Kidney (tissue), 14 donors: Measurements from ENCODE around the gene PRPF4. TPM values are rescaled to one million over a fixed set of nuclear protein-coding genes. Genes with fewer than 3 reads are reported as not detected.

Source experiments
- DNase-seq, 5 donors: peaks; one replicate each; pipeline ENCODE4 v3.0.0-alpha.2; 2013 to 2020
- FAIRE-seq: peaks from 2 replicates; lab custom pipeline; 2012; peaks lifted over from hg19 to GRCh38; lab: Jason Lieb, UNC
- H3K27ac ChIP-seq, 2 donors: one replicate each; pipeline ENCODE4 v1.7.0; 2013; ENCODE audit warnings: low read depth in 2 of 2, low read length in 2 of 2, inconsistent platforms in 1 of 2
- H3K27me3 ChIP-seq: one replicate; pipeline ENCODE4 v1.7.1; 2013; ENCODE audit warnings: low read length, inconsistent platforms; ENCODE audit not compliant: control insufficient read depth, insufficient read depth
- H3K36me3 ChIP-seq, 3 donors: one replicate each; pipeline versions ENCODE4 v1.7.0 to v1.7.1; 2013; ENCODE audit warnings: low read length in 3 of 3, control low read depth in 1 of 3, inconsistent platforms in 1 of 3; ENCODE audit not compliant: insufficient read depth in 3 of 3, control insufficient read depth in 2 of 3
- H3K4me1 ChIP-seq, 3 donors: one replicate each; pipeline versions ENCODE4 v1.7.0 to v1.7.1; 2013; ENCODE audit warnings: low read length in 3 of 3, inconsistent platforms in 1 of 3, low read depth in 1 of 3; ENCODE audit not compliant: control insufficient read depth in 2 of 3, insufficient read depth in 2 of 3
- H3K4me3 ChIP-seq, 3 donors: one replicate each; pipeline versions ENCODE4 v1.7.0 to v1.8.1; 2013; ENCODE audit warnings: low read length in 3 of 3, control low read depth in 1 of 3, inconsistent platforms in 1 of 3
- H3K9ac ChIP-seq, 3 donors: one replicate each; pipeline versions ENCODE4 v1.7.0 to v1.7.1; 2013; ENCODE audit warnings: low read length in 3 of 3, control low read depth in 1 of 3, inconsistent platforms in 1 of 3
- H3K9me3 ChIP-seq, 3 donors: one replicate each; pipeline versions ENCODE4 v1.7.0 to v1.7.1; 2013; ENCODE audit warnings: low read length in 3 of 3, control low read depth in 1 of 3, inconsistent platforms in 1 of 3; ENCODE audit not compliant: control insufficient read depth in 2 of 3, insufficient read depth in 1 of 3
- CTCF ChIP-seq: IDR thresholded peaks from 3 replicates; pipeline ENCODE4 v1.5.1; 2012; ENCODE audit warnings: mild to moderate bottlenecking, moderate library complexity, borderline replicate concordance; ENCODE audit not compliant: insufficient read depth; ENCODE audit errors: extremely low read depth
- intact Hi-C: fragments of 100-400 bp; cut with DNase I; formaldehyde crosslinking; loops from one replicate; pipeline ENCODE4 v1.11.1; 2022
- polyA plus RNA-seq: library from polyadenylated mRNA; stranded (reverse); fragments of 350-450 nt; fragmentation: Illumina TruSeq; extraction: RNeasy Lipid Tissue Mini Kit (QIAGEN cat#74804); gene quantifications from one replicate; pipeline ENCODE4 v1.2.3, GENCODE V29; 2014; ENCODE audit warnings: low read depth, low replicate concordance; ENCODE audit not compliant: insufficient read depth
- total RNA-seq: library from RNA; stranded (reverse); fragmentation: NEBNext Ultra II Directional; extraction: Animal tissue kit (Norgen Biotek cat#: 25700); gene quantifications from one replicate; pipeline ENCODE4 v1.2.1, GENCODE V29; 2021
- donor health status: control.
- donor health status: control.
- donor health status: control.
- donor health status: control.
- donor health status: control.
- donor health status: DM: yes; HTN: yes; CAD: no.
- donor health status: Normal renal cell carcinoma (clear cell type).

PRPF4 gene
- total and polyA plus RNA-seq, 2 donors from 2014 or later: 12.8 to 20.0 TPM

- Histone ChIP-seq H3K27ac (no peak overlapping the region), H3K9ac (no peak overlapping the region), H3K4me1 (no peaks in the 10 kb centered on the region), H3K9me3 (no peaks in the 10 kb centered on the region), H3K4me3 (no peak overlapping the region), H3K36me3 (peaks cover 2 to 27% (median 3%) of the 10 kb centered on the region in 3 donors), H3K27me3 (no peaks in the 10 kb centered on the region)
- DNase-seq (no peak), FAIRE-seq (no peak)
- intact Hi-C loops: no loop called here
- no peak for TF ChIP-seq CTCF
Measured at GRCh38 chr9:113319054-113319453, 43.6 kb downstream of the PRPF4 start.

GRCh38 chr9:113320051-113320450 is 44.6 kb downstream of the PRPF4 start:
- H3K9me3 ChIP-seq: no peaks in the 10 kb centered on the region
- no peaks in the 10 kb centered on the region for H3K27me3 ChIP-seq
- intact Hi-C loops: no loop called here
- H3K9ac ChIP-seq: no peak overlapping the region
- no peak overlapping the region for H3K4me3 ChIP-seq
- no peak for TF ChIP-seq CTCF
- no peaks in the 10 kb centered on the region for H3K4me1 ChIP-seq
- DNase-seq (no peak), FAIRE-seq (no peak)
- H3K27ac ChIP-seq: no peak overlapping the region
- H3K36me3 ChIP-seq: peaks cover 2 to 27% (median 3%) of the 10 kb centered on the region in 3 donors

DNA sequence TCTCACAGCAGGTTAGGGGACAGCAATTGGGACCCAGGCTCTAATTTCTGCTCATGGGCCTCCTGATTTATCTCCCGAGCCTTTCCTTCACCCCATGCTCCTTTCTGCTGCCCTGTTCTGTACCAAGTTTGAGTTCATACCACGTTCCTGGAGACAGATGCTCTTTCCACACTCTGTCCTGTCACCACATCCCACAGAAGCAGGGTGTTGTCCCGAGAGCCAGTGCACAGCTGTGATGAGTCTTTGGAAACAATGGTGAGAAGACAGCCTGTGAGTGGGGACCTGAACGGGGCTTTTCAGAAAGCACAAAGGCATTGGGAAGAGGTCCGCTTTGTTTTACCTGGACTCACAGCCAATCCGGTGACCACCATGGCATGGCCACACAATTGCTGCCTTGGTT is 47.2 kb downstream of the PRPF4 start:
- H3K4me1 ChIP-seq: no peaks in the 10 kb centered on the region
- intact Hi-C loops: no loop called here
- DNase-seq: no peak
- no peak for FAIRE-seq
- H3K4me3 ChIP-seq: no peak overlapping the region
- no peak for TF ChIP-seq CTCF
- peaks cover 2 to 27% (median 3%) of the 10 kb centered on the region in 3 donors for H3K36me3 ChIP-seq
- no peaks in the 10 kb centered on the region for H3K27me3 ChIP-seq
- H3K9me3 ChIP-seq: no peaks in the 10 kb centered on the region
- no peak overlapping the region for H3K27ac ChIP-seq
- no peak overlapping the region for H3K9ac ChIP-seq

DNA sequence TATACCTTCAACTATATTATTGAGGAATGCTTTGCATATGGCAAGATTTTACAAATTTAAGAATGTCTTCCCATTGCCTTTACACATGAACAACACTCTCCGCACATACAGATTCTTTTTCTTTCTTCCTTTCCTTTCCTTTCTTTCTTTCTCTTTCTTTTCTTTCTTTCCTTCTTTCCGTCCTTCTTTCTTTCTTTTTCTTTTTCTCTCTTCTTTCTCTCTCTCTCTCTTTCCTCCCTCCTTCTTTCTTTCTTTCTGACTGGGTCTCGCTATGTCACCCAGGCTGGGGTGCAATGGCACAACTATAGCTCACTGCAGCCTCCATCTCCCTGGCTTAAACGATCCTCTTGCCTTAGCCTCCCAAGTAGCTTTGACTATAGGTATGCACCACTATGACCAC is 50.8 kb downstream of the PRPF4 start:
- no peak for TF ChIP-seq CTCF
- no peak for DNase-seq
- peaks cover 0 to 3% (median 2%) of the 10 kb centered on the region in 3 donors for H3K36me3 ChIP-seq
- no peak for FAIRE-seq
- H3K27ac ChIP-seq: no peak overlapping the region
- no peak overlapping the region for H3K9ac ChIP-seq
- no peaks in the 10 kb centered on the region for H3K9me3 ChIP-seq
- intact Hi-C loops: no loop called here
- no peaks in the 10 kb centered on the region for H3K4me1 ChIP-seq
- no peak overlapping the region for H3K4me3 ChIP-seq
- no peaks in the 10 kb centered on the region for H3K27me3 ChIP-seq
